Heart left ventricle (tissue), 13 donors: ENCODE results near the gene PCNT.

Experiments
- CTCF ChIP-seq, 12 donors: fragments of 200-600 bp; sonication (generic) in 4 of 12; IDR thresholded peaks; one replicate each; pipeline versions ENCODE4 v1.5.0 to v1.8.0; 2018 to 2022; ENCODE audit warnings: antibody characterized with exemption in 12 of 12, mild to moderate bottlenecking in 5 of 12
- POLR2A ChIP-seq, 2 donors: fragments of 450-650 bp; IDR thresholded peaks; one replicate each; pipeline ENCODE4 v1.6.1; 2017; ENCODE audit warnings: antibody characterized with exemption in 2 of 2, mild to moderate bottlenecking in 2 of 2, moderate library complexity in 2 of 2
- donor health status: ischemic (EF 13 %, LVEDD 7.1; RV severe dilation, severe dysfunction).
- donor health status: DM: no; HTN: yes; CAD: no.
- donor health status: DM: no; HTN: no; CAD: no.
- donor health status: ischemic (EF 25% LVEDD 6.9; RV normal size, moderate dysfunction).
- donor health status: ischemic (EF 25% LVEDD 5.7; RV mildly dilated, moderate dysfunction).
- donor health status: ischemic (EF 35%, LVEDD 5.7; RV mildly dilated, moderate dysfunction).
- donor health status: nonischemic (EF 11% LVEDD 7.7; RV severe dilation, severe dysfunction).
- donor health status: DM: yes; HTN: yes; CAD: no.
- donor health status: PGD.
- donor health status: ischemic (EF 29% LVEDD 5.4; RV normal size, mild dysfunction).
- donor health status: nonischemic (EF 23%, LVEDD 6.1; RV moderate dilation, normal function).

GRCh38 chr21:46312949-46313348, 11.0 kb upstream of the PCNT start:
- no peak for TF ChIP-seq CTCF (IDR thresholded peaks at IDR 0.05)
- no peak for TF ChIP-seq POLR2A (IDR thresholded peaks at IDR 0.05)
